ENCODE measurements around the gene ZNF654.
"Not testable (repeated sequence)": the region's sequence is repeated elsewhere in the genome, so short reads cannot be mapped to it uniquely, and the experiment has no call there.

Gene ZNF654

DNA sequence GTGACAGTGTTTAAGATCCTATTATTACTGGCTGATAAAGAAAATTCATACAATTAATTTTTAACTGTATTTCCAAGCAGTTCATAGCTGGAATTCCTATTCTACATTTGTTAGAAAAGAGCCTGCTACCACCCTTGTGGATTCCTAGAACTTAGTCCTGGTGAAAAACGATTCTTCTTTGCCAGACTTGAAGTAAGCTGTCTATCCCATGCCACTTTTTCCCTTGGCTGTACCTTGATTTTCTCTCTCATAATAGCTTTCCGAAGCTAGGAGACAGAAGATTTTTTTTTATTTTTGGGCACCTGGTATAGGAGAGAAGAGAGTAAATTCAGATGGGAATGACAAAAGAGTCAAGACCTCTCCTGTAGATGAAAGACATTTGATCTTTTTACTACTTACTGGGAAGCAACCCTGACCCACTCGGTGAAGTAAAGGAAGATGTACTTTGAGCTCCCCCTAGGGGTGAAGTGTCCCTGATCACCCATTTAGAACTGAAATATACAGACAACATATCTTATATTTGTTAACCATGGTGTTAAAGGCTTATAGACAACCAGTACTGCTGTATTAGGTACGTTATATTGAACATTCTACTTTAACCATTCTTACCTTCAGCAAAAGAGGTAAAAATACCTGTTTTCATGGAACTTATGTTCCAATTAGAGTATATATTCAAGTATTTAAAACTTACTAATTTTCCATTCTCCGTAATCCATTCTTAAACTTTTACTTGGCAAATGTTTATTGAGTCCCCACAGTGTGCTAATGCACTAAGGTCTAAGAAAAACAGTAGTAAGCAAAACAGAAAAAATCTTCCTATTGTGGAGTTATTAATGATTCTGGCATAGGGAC lies 54.5 kb downstream of the ZNF654 start:
- TF ChIP-seq, protein P1, sequence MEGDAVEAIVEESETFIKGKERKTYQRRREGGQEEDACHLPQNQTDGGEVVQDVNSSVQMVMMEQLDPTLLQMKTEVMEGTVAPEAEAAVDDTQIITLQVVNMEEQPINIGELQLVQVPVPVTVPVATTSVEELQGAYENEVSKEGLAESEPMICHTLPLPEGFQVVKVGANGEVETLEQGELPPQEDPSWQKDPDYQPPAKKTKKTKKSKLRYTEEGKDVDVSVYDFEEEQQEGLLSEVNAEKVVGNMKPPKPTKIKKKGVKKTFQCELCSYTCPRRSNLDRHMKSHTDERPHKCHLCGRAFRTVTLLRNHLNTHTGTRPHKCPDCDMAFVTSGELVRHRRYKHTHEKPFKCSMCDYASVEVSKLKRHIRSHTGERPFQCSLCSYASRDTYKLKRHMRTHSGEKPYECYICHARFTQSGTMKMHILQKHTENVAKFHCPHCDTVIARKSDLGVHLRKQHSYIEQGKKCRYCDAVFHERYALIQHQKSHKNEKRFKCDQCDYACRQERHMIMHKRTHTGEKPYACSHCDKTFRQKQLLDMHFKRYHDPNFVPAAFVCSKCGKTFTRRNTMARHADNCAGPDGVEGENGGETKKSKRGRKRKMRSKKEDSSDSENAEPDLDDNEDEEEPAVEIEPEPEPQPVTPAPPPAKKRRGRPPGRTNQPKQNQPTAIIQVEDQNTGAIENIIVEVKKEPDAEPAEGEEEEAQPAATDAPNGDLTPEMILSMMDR (IDR thresholded peaks at IDR 0.05; ENCODE audit: low read depth, low read length), result peak; percentile 73

GRCh38 chr3:88114878-88115549 lies 56.0 kb downstream of the ZNF654 start:
- TF ChIP-seq, protein P1 (IDR thresholded peaks at IDR 0.05; ENCODE audit: low read depth, low read length), result no peak

More for the DNA sequence above, 54.5 kb downstream of the ZNF654 start:
- DNase-seq (ENCODE audit: extremely low read depth, low read depth), result peak; percentile 32

DNA sequence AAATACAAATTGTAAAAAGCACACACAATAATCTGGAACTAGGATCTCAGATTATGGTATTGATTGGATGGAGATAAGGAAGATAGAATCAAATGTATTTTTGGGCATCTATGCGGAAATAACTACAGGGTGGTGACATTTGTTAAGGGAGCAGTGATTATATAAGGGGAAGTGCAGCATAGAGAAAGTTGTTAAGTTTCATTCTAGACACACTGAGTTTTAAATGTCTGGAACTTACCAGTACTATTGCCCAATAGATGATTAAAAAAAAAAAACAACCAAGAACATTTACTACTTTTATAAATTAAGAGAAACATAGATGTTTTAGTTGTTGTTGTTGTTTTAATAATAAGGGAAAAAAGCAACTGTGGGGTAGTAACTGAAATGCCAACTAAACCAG lies 58.6 kb downstream of the ZNF654 start:
- no peak for DNase-seq (ENCODE audit: extremely low read depth, low read depth)
- TF ChIP-seq, protein P1 (IDR thresholded peaks at IDR 0.05; ENCODE audit: low read depth, low read length), result no peak

More at GRCh38 chr3:88114878-88115549, 56.0 kb downstream of the ZNF654 start:
- DNase-seq (ENCODE audit: extremely low read depth, low read depth), result no peak

GRCh38 chr3:88118603-88119002 lies 59.5 kb downstream of the ZNF654 start:
- not testable (repeated sequence) for DNase-seq (ENCODE audit: extremely low read depth, low read depth)

- TF ChIP-seq, protein P1 (IDR thresholded peaks at IDR 0.05; ENCODE audit: low read depth, low read length), result no peak
- DNase-seq (ENCODE audit: extremely low read depth, low read depth), result no peak
Observed at GRCh38 chr3:88123526-88123925, 64.5 kb downstream of the ZNF654 start.

DNA sequence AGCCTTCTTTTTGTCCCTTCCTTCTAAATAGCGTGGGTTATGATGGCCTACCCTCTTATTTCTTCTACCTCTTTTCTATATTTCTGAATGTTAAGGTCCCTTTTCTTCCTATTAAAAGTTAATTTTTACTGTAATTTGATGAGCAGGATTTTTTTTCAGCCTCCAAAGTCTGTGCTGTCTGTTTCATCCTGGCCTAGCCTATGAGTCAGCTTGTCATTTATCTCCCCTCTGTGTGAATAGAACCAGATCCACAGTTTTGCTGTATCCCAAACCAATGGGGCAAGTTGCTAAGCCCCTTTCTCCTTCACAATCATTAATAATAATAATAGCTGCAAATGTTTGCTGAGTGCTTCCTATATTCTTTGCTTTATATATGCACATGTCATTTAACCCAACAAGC lies 72.6 kb downstream of the ZNF654 start:
- TF ChIP-seq, protein P1 (IDR thresholded peaks at IDR 0.05; ENCODE audit: low read depth, low read length), result no peak
- no peak for DNase-seq (ENCODE audit: extremely low read depth, low read depth)

- TF ChIP-seq, protein P1 (IDR thresholded peaks at IDR 0.05; ENCODE audit: low read depth, low read length), result no peak
Observed at GRCh38 chr3:88132894-88133293, 73.8 kb downstream of the ZNF654 start.

More at GRCh38 chr3:88132894-88133293, 73.8 kb downstream of the ZNF654 start:
- DNase-seq (ENCODE audit: extremely low read depth, low read depth), result no peak

All from AG09319 (cell line).